Parathyroid adenoma (tissue), 2 donors: ENCODE data around the gene CAPZB.

Experiments used
- H2AFZ ChIP-seq: fragments of 300-600 bp; sonication (generic); one replicate; pipeline ENCODE4 v1.7.0; 2017; ENCODE audit warnings: antibody characterized with exemption, mild to moderate bottlenecking
- H3K27ac ChIP-seq: fragments of 300-600 bp; sonication (generic); one replicate; pipeline ENCODE4 v1.7.0; 2017
- H3K27me3 ChIP-seq: fragments of 300-600 bp; sonication (generic); one replicate; pipeline ENCODE4 v1.7.0; 2017; ENCODE audit warnings: low read length; ENCODE audit not compliant: control insufficient read depth, insufficient read depth
- H3K36me3 ChIP-seq: fragments of 300-600 bp; sonication (generic); one replicate; pipeline ENCODE4 v1.7.0; 2017; ENCODE audit warnings: low read length; ENCODE audit not compliant: control insufficient read depth, insufficient read depth
- H3K4me1 ChIP-seq: fragments of 300-600 bp; sonication (generic); one replicate; pipeline ENCODE4 v1.7.0; 2017; ENCODE audit warnings: control low read depth
- H3K4me2 ChIP-seq: fragments of 300-600 bp; sonication (generic); one replicate; pipeline ENCODE4 v1.7.0; 2017; ENCODE audit warnings: low read length
- H3K4me3 ChIP-seq: fragments of 300-600 bp; sonication (generic); one replicate; pipeline ENCODE4 v1.7.0; 2017; ENCODE audit warnings: low read depth, low read length
- H3K79me2 ChIP-seq: fragments of 300-600 bp; sonication (generic); one replicate; pipeline ENCODE4 v1.7.0; 2017; ENCODE audit warnings: control low read depth
- H3K9ac ChIP-seq: fragments of 300-600 bp; sonication (generic); one replicate; pipeline ENCODE4 v1.7.0; 2017; ENCODE audit warnings: mild to moderate bottlenecking
- H3K9me3 ChIP-seq: fragments of 300-600 bp; sonication (generic); one replicate; pipeline ENCODE4 v1.7.0; 2017; ENCODE audit warnings: low read length; ENCODE audit not compliant: control insufficient read depth
- CTCF ChIP-seq: fragments of 300-600 bp; sonication (generic); IDR thresholded peaks from one replicate; pipeline ENCODE4 v1.7.0; 2017; ENCODE audit warnings: antibody characterized with exemption, mild to moderate bottlenecking
- donor health status: primary hyperparathyroidism.

The CAPZB gene

GRCh38 chr1:19381261-19381660, 104.1 kb downstream of the CAPZB start:
- no peak overlapping the region for H2AFZ ChIP-seq
- no peaks in the 10 kb centered on the region for H3K9me3 ChIP-seq
- H3K27ac ChIP-seq = no peak overlapping the region
- H3K4me2 ChIP-seq = no peak overlapping the region
- no peak overlapping the region for H3K9ac ChIP-seq
- H3K4me3 ChIP-seq = no peak overlapping the region
- no peaks in the 10 kb centered on the region for H3K36me3 ChIP-seq
- H3K79me2 ChIP-seq = peaks cover 2% of the 10 kb centered on the region
- TF ChIP-seq CTCF = no peak
- no peaks in the 10 kb centered on the region for H3K27me3 ChIP-seq
- H3K4me1 ChIP-seq = no peaks in the 10 kb centered on the region

GRCh38 chr1:19377812-19378718, 107.3 kb downstream of the CAPZB start:
- Histone ChIP-seq H3K27ac (no peak overlapping the region), H3K36me3 (no peaks in the 10 kb centered on the region)

GRCh38 chr1:19376428-19377372, 108.6 kb downstream of the CAPZB start:
- no peak overlapping the region for H3K4me3 ChIP-seq
- H3K9me3 ChIP-seq = no peaks in the 10 kb centered on the region
- H2AFZ ChIP-seq = no peak overlapping the region
- no peak for TF ChIP-seq CTCF
- H3K36me3 ChIP-seq = no peaks in the 10 kb centered on the region
- H3K27me3 ChIP-seq = no peaks in the 10 kb centered on the region
- H3K4me1 ChIP-seq = no peaks in the 10 kb centered on the region
- peaks cover 3% of the 10 kb centered on the region for H3K79me2 ChIP-seq
- no peak overlapping the region for H3K27ac ChIP-seq
- H3K4me2 ChIP-seq = no peak overlapping the region
- no peak overlapping the region for H3K9ac ChIP-seq

More at GRCh38 chr1:19377812-19378718, 107.3 kb downstream of the CAPZB start:
- peaks cover 3% of the 10 kb centered on the region for H3K79me2 ChIP-seq
- no peak overlapping the region for H3K4me2 ChIP-seq
- H3K4me3 ChIP-seq = no peak overlapping the region
- no peak overlapping the region for H3K9ac ChIP-seq
- no peaks in the 10 kb centered on the region for H3K9me3 ChIP-seq
- TF ChIP-seq CTCF = no peak
- H3K27me3 ChIP-seq = no peaks in the 10 kb centered on the region
- H2AFZ ChIP-seq = no peak overlapping the region
- no peaks in the 10 kb centered on the region for H3K4me1 ChIP-seq

GRCh38 chr1:19375631-19376400, 109.5 kb downstream of the CAPZB start:
- no peaks in the 10 kb centered on the region for H3K9me3 ChIP-seq
- H3K4me3 ChIP-seq = no peak overlapping the region
- no peak for TF ChIP-seq CTCF
- no peak overlapping the region for H3K27ac ChIP-seq
- no peak overlapping the region for H3K9ac ChIP-seq
- H2AFZ ChIP-seq = no peak overlapping the region
- peaks cover 5% of the 10 kb centered on the region for H3K79me2 ChIP-seq
- H3K36me3 ChIP-seq = no peaks in the 10 kb centered on the region
- no peaks in the 10 kb centered on the region for H3K4me1 ChIP-seq
- H3K4me2 ChIP-seq = no peak overlapping the region
- no peaks in the 10 kb centered on the region for H3K27me3 ChIP-seq
